ENCODE data around the gene STIP1.

The STIP1 gene

DNA sequence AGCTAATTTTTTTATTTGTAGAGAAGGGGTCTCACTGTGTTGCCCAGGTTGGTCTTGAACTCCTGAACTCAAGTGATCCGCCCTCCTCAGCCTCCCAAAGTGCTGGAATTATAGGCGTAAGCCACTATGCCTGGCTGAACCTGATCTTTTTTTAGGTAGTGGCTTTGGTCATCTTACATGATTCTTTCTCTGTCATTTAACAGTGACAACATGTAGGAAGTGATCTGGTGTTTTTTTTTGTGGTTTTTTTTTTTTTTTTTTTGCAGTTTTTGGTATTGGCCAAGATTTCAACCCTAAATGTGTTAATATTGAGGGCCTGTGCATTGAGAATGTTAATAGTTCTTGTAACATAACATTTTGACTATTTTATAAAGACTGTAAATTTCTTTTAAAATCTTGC, 12.5 kb downstream of the STIP1 start:
- no peak for DNase-seq (ENCODE audit: low read depth)

DNA sequence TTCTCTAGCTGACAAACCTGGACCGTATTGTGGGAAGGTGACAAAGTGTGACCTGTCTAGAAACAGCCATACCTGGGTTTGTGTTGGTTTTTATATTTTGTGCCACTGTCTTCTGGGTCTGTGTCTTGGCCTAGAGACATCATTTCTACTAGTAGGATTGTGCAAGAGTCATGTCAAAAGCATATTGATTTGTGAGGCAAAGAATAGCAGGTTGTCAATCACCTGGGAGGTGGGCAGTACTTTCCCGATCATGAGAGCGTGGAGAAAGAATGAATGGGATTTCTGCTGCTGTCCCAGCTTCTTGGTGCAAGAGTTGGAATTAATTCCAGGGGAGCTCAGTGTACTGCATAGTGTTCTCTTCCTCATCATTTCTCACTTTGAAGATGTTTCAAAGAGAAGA, 15.6 kb downstream of the STIP1 start:
- no peak for DNase-seq (ENCODE audit: low read depth)

DNA sequence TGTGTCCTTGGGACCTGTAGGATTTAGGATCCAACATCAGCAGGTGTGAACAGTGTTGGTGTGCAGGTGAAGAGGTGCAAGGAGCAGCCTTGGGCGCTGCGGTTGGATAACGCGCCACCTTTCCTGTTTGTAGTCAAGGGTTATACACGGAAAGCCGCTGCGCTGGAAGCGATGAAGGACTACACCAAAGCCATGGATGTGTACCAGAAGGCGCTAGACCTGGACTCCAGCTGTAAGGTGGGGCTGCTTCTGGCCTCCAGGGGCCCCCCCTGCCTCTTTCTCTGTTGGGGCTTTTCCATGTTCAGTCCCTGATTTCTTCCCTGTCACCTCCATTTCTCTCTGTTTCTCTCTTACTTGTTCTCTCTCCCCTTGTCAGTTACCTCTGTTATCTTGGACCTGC, 17.0 kb downstream of the STIP1 start:
- DNase-seq (ENCODE audit: low read depth): no peak

DNA sequence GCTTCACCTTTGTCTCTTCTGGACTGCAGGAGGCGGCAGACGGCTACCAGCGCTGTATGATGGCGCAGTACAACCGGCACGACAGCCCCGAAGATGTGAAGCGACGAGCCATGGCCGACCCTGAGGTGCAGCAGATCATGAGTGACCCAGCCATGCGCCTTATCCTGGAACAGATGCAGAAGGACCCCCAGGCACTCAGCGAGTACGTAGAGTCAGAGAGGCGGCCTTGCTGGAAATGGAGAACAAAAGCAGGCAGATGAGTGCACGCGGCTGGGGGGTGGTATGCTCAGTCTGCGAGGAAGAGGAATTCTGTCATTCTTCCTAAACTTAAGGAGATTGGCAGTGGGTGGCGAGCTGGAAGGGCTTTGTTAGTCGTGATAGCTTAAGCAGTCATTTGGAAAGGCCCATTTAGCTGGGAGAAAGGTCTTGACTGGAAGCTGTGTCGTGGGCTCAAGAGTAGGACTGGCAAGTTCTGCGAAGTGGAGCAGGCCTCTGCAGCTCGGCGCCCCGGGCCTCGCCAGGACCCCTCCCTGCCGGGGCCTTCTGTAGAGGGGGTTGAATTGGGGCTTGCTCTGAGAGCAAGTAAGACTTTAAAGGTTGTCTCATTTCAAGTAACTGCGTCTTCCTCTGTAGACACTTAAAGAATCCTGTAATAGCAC, 17.6 kb downstream of the STIP1 start:
- DNase-seq (ENCODE audit: low read depth): no peak

DNA sequence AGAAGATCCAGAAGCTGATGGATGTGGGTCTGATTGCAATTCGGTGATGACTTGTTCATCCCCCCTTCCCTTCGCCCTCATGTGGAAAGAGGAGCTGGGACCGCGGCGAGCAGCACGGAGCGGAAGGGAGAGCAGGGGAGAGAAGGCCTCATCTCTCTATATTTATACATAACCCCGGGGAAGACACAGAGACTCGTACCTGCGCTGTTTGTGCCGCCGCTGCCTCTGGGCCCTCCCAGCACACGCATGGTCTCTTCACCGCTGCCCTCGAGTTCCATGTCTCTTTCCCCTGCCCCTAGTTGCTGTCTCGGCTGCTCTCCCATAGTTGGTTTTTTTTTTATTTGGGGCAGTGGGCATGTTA, 18.1 kb downstream of the STIP1 start:
- DNase-seq (ENCODE audit: low read depth): no peak

DNA sequence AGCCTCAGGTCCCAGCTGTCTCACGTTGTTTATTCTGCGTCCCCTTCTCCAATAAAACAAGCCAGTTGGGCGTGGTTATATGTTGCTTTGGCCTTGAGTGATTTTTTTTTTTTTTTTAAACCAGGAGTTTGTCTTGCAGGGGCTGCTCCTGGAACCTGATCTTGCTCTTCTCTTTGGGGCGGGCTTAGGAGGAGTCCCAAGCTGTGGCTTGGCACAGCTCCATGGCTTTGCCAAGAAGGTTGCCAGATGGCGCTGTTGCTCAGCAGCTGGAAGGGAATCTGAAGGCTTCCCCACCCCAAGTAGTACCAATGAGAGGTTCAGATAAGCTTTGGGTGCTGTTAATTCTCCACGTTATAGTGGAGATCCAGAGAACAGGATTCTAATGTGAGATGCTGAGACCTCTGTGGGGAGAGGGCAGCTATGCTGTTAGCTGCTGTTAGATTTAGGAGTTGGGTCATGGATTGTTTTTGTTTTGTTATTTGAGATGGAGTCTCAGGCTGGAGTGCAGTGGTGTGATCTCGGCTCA, 18.6 kb downstream of the STIP1 start:
- peak; percentile 80 for DNase-seq (ENCODE audit: low read depth)

DNA sequence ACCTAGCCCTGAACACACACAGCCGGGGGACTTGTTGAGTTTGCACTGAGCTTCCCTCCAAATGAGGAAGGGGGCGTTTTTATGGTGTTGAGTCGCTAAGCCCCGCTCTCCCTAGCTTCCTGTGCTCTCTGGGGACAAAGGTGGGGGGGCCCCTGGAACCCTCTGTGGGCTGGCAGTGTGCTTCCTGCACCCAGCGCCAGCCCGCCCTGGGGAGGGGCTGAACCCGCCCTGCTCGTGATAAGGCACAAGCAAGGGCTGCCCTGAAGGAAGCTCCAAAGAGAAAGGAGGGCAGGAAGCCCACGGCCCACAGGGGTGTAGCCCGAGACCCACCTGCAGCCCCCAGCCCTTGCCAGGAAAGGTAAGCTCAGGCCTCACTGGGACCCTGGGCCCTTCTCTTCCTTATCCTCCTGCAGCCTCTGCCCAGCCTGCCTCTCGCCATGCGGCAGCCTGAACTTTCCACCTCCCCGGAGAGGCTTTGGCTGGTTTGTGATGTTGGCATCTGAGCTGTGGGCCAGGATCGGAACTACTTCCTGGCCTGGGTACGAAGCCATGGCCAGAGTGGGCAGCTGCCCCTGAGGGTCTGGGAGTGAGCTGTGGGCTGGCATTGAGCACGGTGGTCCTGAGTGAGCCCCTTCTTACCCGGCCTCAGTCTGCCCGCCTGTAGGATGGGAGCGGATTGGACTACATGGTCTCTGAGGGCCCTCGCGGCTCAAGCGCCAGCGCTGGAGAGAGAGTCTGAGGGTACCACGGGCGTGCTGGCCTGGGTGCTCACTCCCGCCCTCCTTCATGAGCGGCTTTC, 20.7 kb downstream of the STIP1 start, which contains the start of gene FERMT3:
FERMT3 (plus strand) TSS at position 265 of the 799 bp plus-strand sequence. CDS start 644 bp downstream, outside the sequence.
- DNase-seq (ENCODE audit: low read depth): peak; percentile 57

DNA sequence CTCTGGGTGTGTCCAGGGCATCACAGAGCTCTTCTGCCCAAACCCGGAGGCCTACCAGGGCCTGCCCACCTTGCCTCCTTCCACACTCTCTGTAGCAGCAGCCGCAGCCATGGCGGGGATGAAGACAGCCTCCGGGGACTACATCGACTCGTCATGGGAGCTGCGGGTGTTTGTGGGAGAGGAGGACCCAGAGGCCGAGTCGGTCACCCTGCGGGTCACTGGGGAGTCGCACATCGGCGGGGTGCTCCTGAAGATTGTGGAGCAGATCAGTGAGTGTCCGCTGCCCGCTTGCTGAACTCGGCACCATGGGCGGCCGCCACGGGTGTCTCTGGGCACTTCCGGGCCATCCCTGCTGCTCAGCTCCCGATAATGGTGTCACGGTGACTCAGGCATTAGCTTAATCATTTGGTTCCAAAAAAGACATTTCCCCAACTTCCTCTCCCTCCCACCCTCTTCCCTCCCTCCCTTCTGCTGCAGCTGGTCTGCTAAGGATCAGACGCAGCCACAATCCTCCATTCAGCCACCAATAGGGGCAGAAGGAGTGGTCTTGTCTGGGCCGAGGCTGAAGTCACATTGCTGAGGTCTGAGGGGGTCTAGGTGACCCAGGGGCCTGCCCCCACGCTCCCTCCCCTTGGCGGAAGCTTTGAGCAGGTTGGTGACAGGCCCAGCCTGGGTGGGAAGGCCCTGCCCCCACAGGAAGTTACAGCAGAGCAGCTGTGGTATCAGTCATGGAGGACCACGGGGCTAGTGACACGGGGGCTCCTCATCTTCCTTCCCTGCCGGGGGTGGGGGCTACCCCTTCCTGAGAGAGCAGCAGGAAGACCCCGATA, 21.5 kb downstream of the STIP1 start:
- peak; percentile 58 for DNase-seq (ENCODE audit: low read depth)

DNA sequence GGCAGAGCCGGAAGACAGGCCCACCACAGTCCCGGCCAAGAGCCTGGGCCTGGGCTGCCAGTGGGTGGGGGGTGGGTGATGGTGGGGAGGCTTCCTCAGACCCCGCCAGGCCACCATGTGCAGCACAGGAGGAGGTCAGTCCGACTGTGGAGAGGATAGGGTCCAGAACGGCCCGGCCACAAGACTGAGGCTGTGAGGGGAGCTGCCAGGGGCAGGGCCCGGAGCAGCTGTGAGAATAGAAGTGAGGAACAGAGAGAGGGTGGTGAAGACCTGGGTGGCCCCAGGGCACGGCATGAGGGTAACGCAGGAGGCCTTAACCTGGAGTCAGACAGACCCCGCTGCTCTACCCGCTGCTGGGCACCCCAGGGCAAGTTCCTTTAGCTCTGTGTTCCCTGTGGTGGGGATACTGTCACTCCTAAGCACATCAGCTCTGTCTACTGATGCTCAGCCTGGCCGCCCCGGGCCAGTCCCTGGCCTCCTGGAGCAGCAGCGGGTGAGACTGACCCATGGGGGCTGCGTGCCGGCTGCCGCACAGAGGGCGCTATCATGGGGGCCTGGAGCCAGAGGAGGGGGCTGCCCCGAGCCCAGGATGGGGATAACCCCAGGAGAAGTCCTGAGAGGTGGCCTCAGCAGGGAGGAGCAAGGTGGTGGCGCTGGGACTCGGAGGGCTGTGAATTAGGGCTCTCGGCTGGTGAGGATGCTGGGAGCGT, 22.3 kb downstream of the STIP1 start:
- no peak for DNase-seq (ENCODE audit: low read depth)

DNA sequence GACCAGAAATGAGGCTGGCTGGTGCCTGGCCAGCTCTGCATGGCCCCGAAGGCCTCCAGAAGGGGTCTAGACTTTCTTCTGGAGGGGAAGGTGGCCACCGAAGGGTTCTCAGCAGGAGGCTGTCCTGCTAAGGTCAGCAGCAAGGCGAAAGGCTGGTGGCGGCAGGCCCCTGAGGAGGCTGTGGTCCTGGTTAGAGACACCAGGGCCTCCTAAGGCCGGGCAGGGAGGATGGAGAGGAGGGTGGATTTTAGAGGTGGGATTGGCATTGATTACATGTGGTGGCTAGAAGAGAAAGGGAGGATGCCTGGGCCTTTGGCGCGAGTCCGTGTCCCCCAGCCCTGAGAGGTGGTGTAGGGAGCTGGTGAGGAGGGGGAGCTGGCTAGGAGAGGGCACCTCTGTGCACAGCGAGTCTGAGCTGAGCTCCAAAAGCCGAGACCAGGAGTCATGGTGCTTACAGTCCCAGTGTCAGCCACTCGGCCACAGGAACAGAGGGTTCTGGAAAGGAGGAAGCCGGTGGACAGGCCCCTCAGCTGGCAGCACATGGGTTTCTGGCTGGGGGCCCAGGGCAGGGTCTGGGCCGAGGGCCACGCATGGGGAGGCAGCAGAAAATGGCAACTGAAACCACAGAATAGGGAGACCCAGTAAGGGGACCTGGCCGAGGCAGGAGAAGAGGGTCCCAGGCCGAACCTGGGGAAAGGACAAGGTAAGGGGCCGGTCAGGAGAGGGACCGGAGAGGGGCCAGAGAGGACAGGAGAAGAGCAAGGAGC, 23.0 kb downstream of the STIP1 start:
- no peak for DNase-seq (ENCODE audit: low read depth)

DNA sequence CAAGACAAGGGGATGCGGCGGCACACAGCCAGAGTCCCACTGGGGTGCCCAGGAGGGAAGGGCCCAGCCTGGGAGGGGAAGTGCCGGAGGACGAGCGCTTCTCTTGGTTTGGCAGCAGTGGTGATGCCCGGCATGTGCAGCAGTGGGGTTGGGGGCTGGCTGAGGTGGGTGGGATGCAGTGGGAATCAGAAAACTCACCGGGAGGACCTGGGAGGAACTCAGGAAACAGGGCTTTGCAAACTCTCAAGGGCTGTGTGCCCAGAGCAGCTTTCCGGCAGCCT, 23.5 kb downstream of the STIP1 start:
- no peak for DNase-seq (ENCODE audit: low read depth)

DNA sequence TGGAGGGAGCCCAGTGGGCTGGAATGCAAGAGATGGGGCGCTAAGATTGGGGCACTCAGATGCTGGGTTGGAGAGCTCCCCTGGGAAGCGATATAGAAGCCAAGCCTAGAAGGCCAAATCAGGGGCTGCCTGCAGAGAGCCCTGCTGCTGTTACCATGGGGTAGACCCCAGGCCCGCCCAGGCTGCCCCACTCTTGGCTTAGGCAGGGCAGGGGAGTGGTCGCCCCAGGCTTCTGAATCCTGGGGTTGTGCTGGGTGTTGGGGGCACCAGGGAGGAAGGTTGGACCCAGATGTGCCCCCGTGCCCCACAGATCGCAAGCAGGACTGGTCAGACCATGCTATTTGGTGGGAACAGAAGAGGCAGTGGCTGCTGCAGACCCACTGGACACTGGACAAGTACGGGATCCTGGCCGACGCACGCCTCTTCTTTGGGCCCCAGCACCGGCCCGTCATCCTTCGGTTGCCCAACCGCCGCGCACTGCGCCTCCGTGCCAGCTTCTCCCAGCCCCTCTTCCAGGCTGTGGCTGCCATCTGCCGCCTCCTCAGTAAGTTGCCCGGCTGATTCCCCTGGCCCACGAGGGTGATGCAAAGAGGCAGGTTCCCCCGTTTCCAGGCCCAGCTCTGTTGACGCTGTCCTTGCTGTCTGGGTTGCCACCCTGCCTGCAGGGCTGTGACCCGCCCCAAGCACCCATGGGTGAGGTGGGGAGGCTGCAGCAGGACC, 24.5 kb downstream of the STIP1 start:
- no peak for DNase-seq (ENCODE audit: low read depth)

DNA sequence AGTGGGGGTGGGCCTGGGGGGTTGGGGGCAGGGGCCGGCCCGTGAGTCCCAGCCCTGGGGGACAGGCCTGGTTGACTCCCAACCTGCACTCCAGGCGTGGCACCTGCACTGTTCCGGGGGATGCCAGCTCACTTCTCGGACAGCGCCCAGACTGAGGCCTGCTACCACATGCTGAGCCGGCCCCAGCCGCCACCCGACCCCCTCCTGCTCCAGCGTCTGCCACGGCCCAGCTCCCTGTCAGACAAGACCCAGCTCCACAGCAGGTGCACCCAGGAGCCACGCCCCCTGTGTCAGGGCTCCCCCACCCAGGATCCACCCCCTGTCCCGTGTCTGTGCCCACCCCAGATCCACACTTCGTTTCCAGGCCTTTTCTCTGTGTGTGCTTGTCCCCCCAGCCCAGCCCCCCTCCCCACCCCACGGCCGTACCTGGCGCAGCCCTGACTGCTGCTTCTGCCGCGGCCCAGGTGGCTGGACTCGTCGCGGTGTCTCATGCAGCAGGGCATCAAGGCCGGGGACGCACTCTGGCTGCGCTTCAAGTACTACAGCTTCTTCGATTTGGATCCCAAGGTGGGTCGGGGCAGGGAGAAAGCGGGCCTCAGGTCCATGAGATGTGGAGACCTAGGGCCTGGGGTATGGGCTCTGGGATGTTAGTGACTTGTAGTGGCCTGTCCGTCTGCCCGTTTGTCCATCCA, 25.4 kb downstream of the STIP1 start:
- no peak for DNase-seq (ENCODE audit: low read depth)

DNA sequence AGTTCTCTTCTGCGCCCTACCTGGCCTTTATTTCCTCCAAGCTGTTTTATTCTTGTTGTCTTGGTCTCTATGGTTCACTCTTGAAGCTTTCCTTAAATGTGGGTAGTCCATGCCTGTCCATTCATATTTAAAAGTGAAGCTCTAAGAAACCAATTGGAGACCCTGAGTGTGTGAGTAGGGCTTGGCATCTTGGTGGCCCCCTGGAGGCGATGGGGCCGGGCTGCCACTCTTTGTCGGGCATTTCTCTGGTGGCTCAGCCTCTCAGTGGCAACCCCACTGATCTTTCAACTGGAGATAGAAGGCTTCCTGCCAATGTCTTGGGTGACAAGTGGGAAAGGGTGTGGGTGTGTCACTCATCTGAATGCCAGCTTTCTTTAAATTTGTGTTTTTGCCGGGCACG, 30.9 kb downstream of the STIP1 start:
- no peak for DNase-seq (ENCODE audit: low read depth)

DNA sequence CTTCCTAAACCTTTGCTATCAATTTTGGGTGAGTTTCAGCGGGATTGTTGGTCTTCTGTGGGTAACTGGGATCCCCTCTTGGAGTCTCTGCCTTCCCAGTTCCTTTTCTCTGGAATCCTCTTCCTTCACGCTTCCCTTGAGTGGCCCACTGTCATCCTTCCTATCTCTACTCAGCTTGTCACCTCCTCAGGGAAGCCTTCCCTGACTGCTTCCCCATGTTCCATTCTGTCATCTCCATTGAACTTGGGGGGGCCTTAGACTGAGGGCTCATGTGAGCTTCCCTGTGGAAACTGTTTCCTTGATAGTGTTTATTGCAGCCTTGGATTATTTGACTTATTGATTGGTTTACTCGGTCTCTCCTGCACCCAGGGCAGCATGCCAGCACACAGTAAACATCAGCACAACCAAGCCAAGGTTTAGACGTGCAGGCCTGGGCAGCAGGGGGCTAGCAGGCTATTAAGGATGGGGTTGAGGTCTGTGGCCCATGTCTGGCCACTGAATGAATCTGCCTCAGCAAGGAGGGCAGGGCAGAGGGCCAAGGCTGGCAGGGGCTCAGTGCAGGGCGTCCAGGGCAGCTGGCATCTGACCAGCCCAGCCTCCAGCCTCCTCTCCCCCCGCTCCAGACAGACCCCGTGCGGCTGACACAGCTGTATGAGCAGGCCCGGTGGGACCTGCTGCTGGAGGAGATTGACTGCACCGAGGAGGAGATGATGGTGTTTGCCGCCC, 32.8 kb downstream of the STIP1 start:
- DNase-seq (ENCODE audit: low read depth): no peak

DNA sequence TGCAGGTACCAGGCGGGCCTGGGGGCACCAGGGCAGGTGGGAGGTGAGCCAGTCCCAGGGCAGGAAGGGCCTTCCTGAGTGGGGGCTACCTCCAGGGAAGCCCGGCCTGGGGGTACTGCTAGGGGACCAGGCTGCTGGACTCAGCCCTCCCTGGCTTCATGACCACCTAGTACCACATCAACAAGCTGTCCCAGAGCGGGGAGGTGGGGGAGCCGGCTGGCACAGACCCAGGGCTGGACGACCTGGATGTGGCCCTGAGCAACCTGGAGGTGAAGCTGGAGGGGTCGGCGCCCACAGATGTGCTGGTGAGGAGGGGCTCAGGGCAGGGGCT, 33.3 kb downstream of the STIP1 start:
- no peak for DNase-seq (ENCODE audit: low read depth)

DNA sequence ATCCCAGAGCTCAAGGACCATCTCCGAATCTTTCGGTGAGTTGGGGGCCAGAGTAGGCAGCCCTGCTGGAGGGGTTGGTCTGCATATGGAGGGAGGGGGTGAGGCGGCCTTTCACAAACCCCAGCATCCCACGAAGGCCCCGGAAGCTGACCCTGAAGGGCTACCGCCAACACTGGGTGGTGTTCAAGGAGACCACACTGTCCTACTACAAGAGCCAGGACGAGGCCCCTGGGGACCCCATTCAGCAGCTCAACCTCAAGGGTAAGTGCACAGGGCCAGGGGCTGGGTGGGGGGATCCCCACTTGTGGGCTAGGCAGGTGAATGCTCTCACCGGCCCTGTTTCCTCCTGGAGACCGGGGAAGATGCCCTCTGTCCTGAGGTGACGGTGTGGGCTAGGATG, 33.8 kb downstream of the STIP1 start:
- no peak for DNase-seq (ENCODE audit: low read depth)

DNA sequence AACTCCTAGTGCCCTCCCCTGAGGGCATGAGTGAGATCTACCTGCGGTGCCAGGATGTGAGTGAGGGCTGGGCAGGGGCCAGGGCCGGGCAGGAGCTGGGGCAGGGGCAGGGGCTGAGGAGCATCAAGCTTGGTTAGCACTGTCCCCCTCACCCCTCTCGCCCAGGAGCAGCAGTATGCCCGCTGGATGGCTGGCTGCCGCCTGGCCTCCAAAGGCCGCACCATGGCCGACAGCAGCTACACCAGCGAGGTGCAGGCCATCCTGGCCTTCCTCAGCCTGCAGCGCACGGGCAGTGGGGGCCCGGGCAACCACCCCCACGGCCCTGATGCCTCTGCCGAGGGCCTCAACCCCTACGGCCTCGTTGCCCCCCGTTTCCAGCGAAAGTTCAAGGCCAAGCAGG, 34.3 kb downstream of the STIP1 start:
- DNase-seq (ENCODE audit: low read depth): no peak

DNA sequence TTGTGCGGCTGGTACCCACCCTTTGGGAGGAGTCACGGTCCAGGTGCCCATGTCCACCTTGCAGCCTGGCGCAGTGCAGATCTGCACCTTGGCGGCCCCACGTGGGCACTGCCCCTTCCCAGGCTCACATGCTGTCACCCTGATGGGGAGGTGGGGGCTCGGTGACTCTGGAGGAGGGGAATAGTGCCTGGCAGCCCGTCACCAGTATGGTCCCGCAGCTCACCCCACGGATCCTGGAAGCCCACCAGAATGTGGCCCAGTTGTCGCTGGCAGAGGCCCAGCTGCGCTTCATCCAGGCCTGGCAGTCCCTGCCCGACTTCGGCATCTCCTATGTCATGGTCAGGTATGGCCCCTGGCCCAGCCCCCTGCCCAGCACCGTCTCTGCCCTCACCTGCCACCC, 34.8 kb downstream of the STIP1 start:
- DNase-seq (ENCODE audit: low read depth): no peak

DNA sequence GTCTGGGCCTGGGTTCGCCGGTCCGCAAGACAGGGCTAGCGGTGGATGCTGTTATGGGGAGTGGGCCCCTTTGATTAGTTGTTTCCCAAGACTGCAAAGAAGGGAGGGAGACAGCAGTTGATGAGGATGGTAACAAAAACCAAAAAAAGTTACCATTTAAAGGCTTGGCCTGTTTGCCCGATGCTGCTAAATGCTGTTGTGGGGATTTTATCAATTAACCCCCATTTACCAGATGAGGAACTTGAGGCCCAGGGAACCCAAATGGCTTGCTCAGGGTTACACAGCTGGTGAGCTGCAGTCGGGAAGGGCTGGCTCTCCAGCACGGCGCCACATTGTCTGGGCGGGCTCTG, 36.7 kb downstream of the STIP1 start:
- DNase-seq (ENCODE audit: low read depth): no peak
